Natural killer cell (primary cell): ENCODE results near the gene RGS6. TPM values are rescaled to one million over a fixed set of nuclear protein-coding genes. Genes with fewer than 3 reads are reported as not detected.

ENCODE experiments used
- ATAC-seq, 3 donors: fragments of 150-1000 bp in 2 of 3; fragments of 200-7000 bp in 1 of 3; cut with Tn5 transposase; 1 replicate in 1 of 3; 2 replicates in 2 of 3; pipeline ENCODE4 v1.10.0; 2021; ENCODE audit warnings: mild to moderate bottlenecking in 2 of 3, moderate library complexity in 2 of 3
- DNase-seq, 2 donors: peaks; one replicate each; pipeline versions ENCODE4 v3.0.0 to v3.0.0-alpha.2; 2013 to 2021; ENCODE audit warnings: mixed read lengths in 1 of 2
- H3K27ac ChIP-seq: one replicate; pipeline ENCODE4 v1.5.1; 2013; ENCODE audit warnings: mild to moderate bottlenecking, low read length
- H3K27me3 ChIP-seq: one replicate; pipeline ENCODE4 v1.6.1; 2013; ENCODE audit warnings: low read length; ENCODE audit not compliant: control insufficient read depth, insufficient read depth
- H3K36me3 ChIP-seq: one replicate; pipeline ENCODE4 v1.6.1; 2013; ENCODE audit warnings: low read length; ENCODE audit not compliant: control insufficient read depth, insufficient read depth
- H3K4me1 ChIP-seq: one replicate; pipeline ENCODE4 v1.6.1; 2013; ENCODE audit warnings: low read length; ENCODE audit not compliant: control insufficient read depth, insufficient read depth
- H3K4me3 ChIP-seq: one replicate; pipeline ENCODE4 v1.5.1; 2013; ENCODE audit warnings: low read length
- H3K9me3 ChIP-seq: one replicate; pipeline ENCODE4 v1.6.1; 2013; ENCODE audit warnings: low read length; ENCODE audit not compliant: control insufficient read depth, insufficient read depth
- H3K27ac Mint-ChIP-seq, 2 donors: one replicate each; pipeline ENCODE4 v1.8.0; 2022; ENCODE audit warnings: mild to moderate bottlenecking in 2 of 2, mixed read lengths in 2 of 2, moderate library complexity in 1 of 2
- H3K27me3 Mint-ChIP-seq, 2 donors: one replicate each; pipeline ENCODE4 v1.8.0; 2022; ENCODE audit warnings: low read depth in 2 of 2, mixed read lengths in 2 of 2
- H3K36me3 Mint-ChIP-seq: one replicate; pipeline ENCODE4 v1.8.0; 2022; ENCODE audit warnings: mixed read lengths
- H3K4me1 Mint-ChIP-seq, 2 donors: one replicate each; pipeline ENCODE4 v1.8.0; 2022; ENCODE audit warnings: mixed read lengths in 2 of 2
- H3K4me3 Mint-ChIP-seq: one replicate; pipeline ENCODE4 v1.8.0; 2022; ENCODE audit warnings: mild to moderate bottlenecking, moderate library complexity, mixed read lengths
- H3K9me3 Mint-ChIP-seq, 2 donors: one replicate each; pipeline ENCODE4 v1.8.0; 2022; ENCODE audit warnings: mixed read lengths in 2 of 2
- CTCF ChIP-seq: fragments of 200-600 bp; IDR thresholded peaks from one replicate; pipeline ENCODE4 v1.8.0; 2022; ENCODE audit warnings: antibody characterized with exemption
- WGBS: methylation state at CpG from one replicate; pipeline ENCODE4 v1.1.7; 2013; ENCODE audit warnings: missing lambda C conversion rate; ENCODE audit not compliant: insufficient coverage; 5-methylcytosine and 5-hydroxymethylcytosine counted together
- intact Hi-C: fragments of 100-400 bp; cut with micrococcal nuclease; formaldehyde crosslinking; loops from one replicate; pipeline ENCODE4 v1.14.2; 2022
- total RNA-seq, 4 donors: library from RNA; stranded (reverse); fragments of 120-200 nt in 1 of 4; gene quantifications; one replicate each; pipeline versions ENCODE4 v1.2.3 to v1.2.4, GENCODE V29; 2013 to 2022

The RGS6 gene
- total RNA-seq, 3 donors from 2014 or later (not counting 1 experiment from before 2014, with no cell fraction given) = 0.75 to 1.4 TPM; not detected in 1

- intact Hi-C loops = no loop called here
- DNase-seq (no peak), ATAC-seq (no peak)
- no peak overlapping the region for H3K4me3 ChIP-seq
- H3K36me3 ChIP-seq = no peaks in the 10 kb centered on the region
- Mint-ChIP-seq H3K27me3 (peaks cover 0 to 6% of the 10 kb centered on the region in 2 donors), H3K4me3 (no peak overlapping the region), H3K27ac (no peak overlapping the region), H3K4me1 (peaks cover 5 to 13% of the 10 kb centered on the region in 2 donors), H3K36me3 (no peaks in the 10 kb centered on the region), H3K9me3 (no peaks in the 10 kb centered on the region)
- peaks cover 4% of the 10 kb centered on the region for H3K9me3 ChIP-seq
- H3K27me3 ChIP-seq = no peaks in the 10 kb centered on the region
- H3K4me1 ChIP-seq = peaks cover 4% of the 10 kb centered on the region
- no peak for TF ChIP-seq CTCF
- WGBS = 94% methylated on average over 6 of the region's 6 CpGs
- no peak overlapping the region for H3K27ac ChIP-seq
Measured at GRCh38 chr14:72419226-72419775, 487.1 kb downstream of the RGS6 start.

GRCh38 chr14:72420749-72421474 is 488.7 kb downstream of the RGS6 start:
- no peaks in the 10 kb centered on the region for H3K9me3 Mint-ChIP-seq
- Histone ChIP-seq H3K4me1 (peaks cover 4% of the 10 kb centered on the region), H3K27me3 (no peaks in the 10 kb centered on the region), H3K4me3 (no peak overlapping the region), H3K36me3 (no peaks in the 10 kb centered on the region), H3K27ac (no peak overlapping the region), H3K9me3 (no peaks in the 10 kb centered on the region)
- H3K4me3 Mint-ChIP-seq = no peak overlapping the region
- no peaks in the 10 kb centered on the region for H3K36me3 Mint-ChIP-seq
- intact Hi-C loops = loop anchor here (1.0 kb wide), 1 partner anchor 397 kb away; no protein-coding TSS in a partner anchor
- H3K27ac Mint-ChIP-seq = no peak overlapping the region
- peak; percentile 99 for TF ChIP-seq CTCF
- H3K27me3 Mint-ChIP-seq = peaks cover 0 to 2% of the 10 kb centered on the region in 2 donors
- peaks cover 5 to 13% of the 10 kb centered on the region in 2 donors for H3K4me1 Mint-ChIP-seq
- 36% methylated on average over 17 of the region's 17 CpGs for WGBS
- ATAC-seq = peak; percentile 62 to 79 (median 63)
- DNase-seq = peak; percentile 66 to 72

GRCh38 chr14:72423957-72424356 is 491.7 kb downstream of the RGS6 start:
- Mint-ChIP-seq H3K4me1 (peaks cover 5% of the 10 kb centered on the region in 2 donors), H3K4me3 (no peak overlapping the region), H3K27ac (no peak overlapping the region), H3K36me3 (peaks cover 7% of the 10 kb centered on the region), H3K27me3 (peaks cover 2 to 7% of the 10 kb centered on the region in 2 donors), H3K9me3 (peaks cover 2 to 6% of the 10 kb centered on the region in 2 donors)
- no peak for ATAC-seq
- intact Hi-C loops = no loop called here
- no peaks in the 10 kb centered on the region for H3K9me3 ChIP-seq
- H3K27ac ChIP-seq = no peak overlapping the region
- H3K4me1 ChIP-seq = peaks cover 4% of the 10 kb centered on the region
- H3K36me3 ChIP-seq = no peaks in the 10 kb centered on the region
- no peak for TF ChIP-seq CTCF
- H3K4me3 ChIP-seq = no peak overlapping the region
- DNase-seq = no peak
- no peaks in the 10 kb centered on the region for H3K27me3 ChIP-seq
- 78% methylated on average over 1 of the region's 1 CpG for WGBS
